IMR-90 (cell line): ENCODE measurements around the gene ZDHHC14. TPM values are rescaled to one million over a fixed set of nuclear protein-coding genes. Genes with fewer than 3 reads are reported as not detected.

Experiments used
- ATAC-seq: fragments of 200-7000 bp; cut with Tn5 transposase; 2 replicates; pipeline ENCODE4 v1.9.1; 2020; ENCODE audit warnings: low read depth, mild to moderate bottlenecking, moderate library complexity
- BruUV-seq: library from RNA; stranded (reverse); fragments of 400-500 nt; replicated peaks from 2 replicates; lab custom pipeline; 2021; lab: Mats Ljungman, UMichigan
- CTCF ChIA-PET: fragments of 300-600 bp; formaldehyde crosslinking; extraction: SDS; loops from one replicate; lab custom pipeline; 2021; ENCODE audit warnings: antibody characterized with exemption; lab: Yijun Ruan, JAX
- POLR2A ChIA-PET: fragments of 300-600 bp; sonication (Branson Sonifier 250); formaldehyde crosslinking; loops from one replicate; lab custom pipeline; 2022; ENCODE audit warnings: antibody characterized with exemption; ENCODE audit not compliant: unreplicated experiment; lab: Charles Lee
- DNase-seq: peaks from one replicate; pipeline ENCODE4 v3.0.0; 2013
- H2AFZ ChIP-seq: replicated peaks from 2 replicates; pipeline ENCODE3; 2013; ENCODE audit warnings: low read length, mild to moderate bottlenecking; ENCODE audit not compliant: poor library complexity
- H2AK5ac ChIP-seq: 2 replicates; pipeline ENCODE4 v1.6.1; 2013; ENCODE audit warnings: low read depth, low read length, inconsistent platforms
- H2AK9ac ChIP-seq: replicated peaks from 2 replicates; pipeline ENCODE3; 2013; ENCODE audit warnings: mild to moderate bottlenecking, low read depth, low read length, moderate library complexity; ENCODE audit not compliant: poor library complexity
- H2BK120ac ChIP-seq: 2 replicates; pipeline ENCODE4 v1.6.1; 2013; ENCODE audit warnings: low read depth, low read length, inconsistent platforms
- H2BK15ac ChIP-seq: 3 replicates; pipeline ENCODE4 v1.6.1; 2013; ENCODE audit warnings: low read depth, low read length, inconsistent platforms
- H2BK20ac ChIP-seq: 2 replicates; pipeline ENCODE4 v1.6.1; 2013; ENCODE audit warnings: low read depth, mild to moderate bottlenecking, inconsistent platforms, low read length, moderate library complexity
- H2BK5ac ChIP-seq: 2 replicates; pipeline ENCODE4 v1.6.1; 2013; ENCODE audit warnings: mild to moderate bottlenecking, low read depth, low read length, inconsistent platforms; ENCODE audit not compliant: poor library complexity, severe bottlenecking
- H3K14ac ChIP-seq: replicated peaks from 2 replicates; pipeline ENCODE4 v1.6.1; 2013; ENCODE audit warnings: low read depth, low read length, inconsistent platforms
- H3K18ac ChIP-seq: 2 replicates; pipeline ENCODE4 v1.6.1; 2013; ENCODE audit warnings: low read depth, low read length, control low read depth
- H3K23ac ChIP-seq: 2 replicates; pipeline ENCODE4 v1.6.1; 2013; ENCODE audit warnings: low read depth, low read length, inconsistent platforms
- H3K27ac ChIP-seq: 2 replicates; pipeline ENCODE4 v1.5.1; 2013; ENCODE audit warnings: mild to moderate bottlenecking, control low read depth, low read length; ENCODE audit not compliant: insufficient read depth
- H3K27me3 ChIP-seq: 2 replicates; pipeline ENCODE4 v1.6.1; 2013; ENCODE audit warnings: low read length; ENCODE audit not compliant: control insufficient read depth, insufficient read depth
- H3K36me3 ChIP-seq: 2 replicates; pipeline ENCODE4 v1.6.1; 2013; ENCODE audit warnings: low read length, mixed read lengths; ENCODE audit not compliant: control insufficient read depth, insufficient read depth
- H3K4ac ChIP-seq: 2 replicates; pipeline ENCODE4 v1.6.1; 2013; ENCODE audit warnings: low read depth, low read length, inconsistent platforms
- H3K4me1 ChIP-seq: 2 replicates; pipeline ENCODE4 v1.6.1; 2013; ENCODE audit warnings: low read length, mixed read lengths; ENCODE audit not compliant: control insufficient read depth, insufficient read depth
- H3K4me2 ChIP-seq: 2 replicates; pipeline ENCODE4 v1.6.1; 2013; ENCODE audit warnings: low read depth, mild to moderate bottlenecking, control low read depth, low read length, moderate library complexity
- H3K4me3 ChIP-seq: 2 replicates; pipeline ENCODE4 v1.5.1; 2013; ENCODE audit warnings: low read depth, mild to moderate bottlenecking, control low read depth, low read length, moderate library complexity; ENCODE audit not compliant: insufficient read depth
- H3K56ac ChIP-seq: 2 replicates; pipeline ENCODE4 v1.6.1; 2013; ENCODE audit warnings: low read length, inconsistent platforms; ENCODE audit not compliant: insufficient read depth; ENCODE audit errors: extremely low read depth
- H3K79me1 ChIP-seq, 2 experiments: 2 replicates each; pipeline ENCODE4 v1.6.1; 2013; ENCODE audit warnings: low read length in 2 of 2, inconsistent platforms in 1 of 2, low read depth in 1 of 2
- H3K9ac ChIP-seq: 2 replicates; pipeline ENCODE4 v1.6.1; 2013; ENCODE audit warnings: low read depth, low read length, control low read depth
- H3K9me1 ChIP-seq: 2 replicates; pipeline ENCODE4 v1.6.1; 2013; ENCODE audit warnings: low read length, inconsistent platforms; ENCODE audit not compliant: insufficient read depth
- H3K9me3 ChIP-seq: 2 replicates; pipeline ENCODE4 v1.6.1; 2013; ENCODE audit warnings: low read length; ENCODE audit not compliant: control insufficient read depth, insufficient read depth
- H4K20me1 ChIP-seq: 2 replicates; pipeline ENCODE4 v1.6.1; 2013; ENCODE audit warnings: low read length, inconsistent platforms; ENCODE audit not compliant: insufficient read depth
- H4K5ac ChIP-seq: 2 replicates; pipeline ENCODE4 v1.6.1; 2013; ENCODE audit warnings: mild to moderate bottlenecking, low read depth, low read length, control low read depth
- H4K8ac ChIP-seq, 2 experiments: 2 replicates each; pipeline ENCODE4 v1.6.1; 2013; ENCODE audit warnings: low read depth in 2 of 2, low read length in 2 of 2, control low read depth in 1 of 2, inconsistent platforms in 1 of 2
- H4K91ac ChIP-seq: 2 replicates; pipeline ENCODE4 v1.6.1; 2013; ENCODE audit warnings: low read depth, low read length, inconsistent platforms; ENCODE audit not compliant: insufficient read depth
- BHLHE40 ChIP-seq: fragments of 150-350 bp; IDR thresholded peaks from 2 replicates; pipeline ENCODE4 v1.6.1; 2016; ENCODE audit warnings: mild to moderate bottlenecking, low read depth, low read length
- CEBPB ChIP-seq: IDR thresholded peaks from 2 replicates; pipeline ENCODE4 v1.6.1; 2012; ENCODE audit warnings: low read depth, low read length, improper control_type of control experiment
- CHD1 ChIP-seq: IDR thresholded peaks from 2 replicates; pipeline ENCODE4 v1.6.1; 2012; ENCODE audit warnings: low read depth, low read length, improper control_type of control experiment
- CTCF ChIP-seq: conservative IDR thresholded peaks from 2 replicates; pipeline ENCODE4 v1.5.1; 2012; ENCODE audit warnings: mild to moderate bottlenecking, low read depth, low read length, improper control_type of control experiment
- ELK1 ChIP-seq: fragments of 150-350 bp; IDR thresholded peaks from 2 replicates; pipeline ENCODE4 v1.6.1; 2016; ENCODE audit warnings: low read depth, mild to moderate bottlenecking, low read length, moderate library complexity, borderline replicate concordance
- FOS ChIP-seq: fragments of 150-350 bp; IDR thresholded peaks from 2 replicates; pipeline ENCODE4 v1.6.1; 2016; ENCODE audit warnings: low read depth, low read length
- MAFK ChIP-seq: IDR thresholded peaks from 2 replicates; pipeline ENCODE4 v1.6.1; 2012; ENCODE audit warnings: low read depth, low read length, improper control_type of control experiment
- MAZ ChIP-seq: IDR thresholded peaks from 2 replicates; pipeline ENCODE4 v1.6.1; 2012; ENCODE audit warnings: low read depth, mild to moderate bottlenecking, low read length, improper control_type of control experiment, moderate library complexity, borderline replicate concordance
- MXI1 ChIP-seq: IDR thresholded peaks from 2 replicates; pipeline ENCODE4 v1.6.1; 2012; ENCODE audit warnings: low read depth, mild to moderate bottlenecking, low read length, moderate library complexity, borderline replicate concordance
- NFE2L2 ChIP-seq: fragments of 150-350 bp; IDR thresholded peaks from 2 replicates; pipeline ENCODE4 v1.6.1; 2016; ENCODE audit warnings: low read depth, mild to moderate bottlenecking, low read length
- POLR2A ChIP-seq: IDR thresholded peaks from 2 replicates; pipeline ENCODE4 v1.6.1; 2012; ENCODE audit warnings: mild to moderate bottlenecking, low read depth, low read length
- RAD21 ChIP-seq: IDR thresholded peaks from 2 replicates; pipeline ENCODE4 v1.6.1; 2012; ENCODE audit warnings: low read length, improper control_type of control experiment
- RCOR1 ChIP-seq: IDR thresholded peaks from 2 replicates; pipeline ENCODE4 v1.6.1; 2012; ENCODE audit warnings: mild to moderate bottlenecking, low read length, improper control_type of control experiment; ENCODE audit not compliant: insufficient replicate concordance
- RFX5 ChIP-seq: IDR thresholded peaks from 2 replicates; pipeline ENCODE4 v1.8.0; 2012; ENCODE audit warnings: low read depth, mild to moderate bottlenecking, low read length, moderate library complexity
- SMC3 ChIP-seq: fragments of 150-350 bp; IDR thresholded peaks from 2 replicates; pipeline ENCODE4 v1.6.1; 2016; ENCODE audit warnings: low read depth, mild to moderate bottlenecking, antibody characterized with exemption, low read length, moderate library complexity
- USF2 ChIP-seq: fragments of 150-350 bp; IDR thresholded peaks from 2 replicates; pipeline ENCODE4 v1.6.1; 2017; ENCODE audit warnings: mild to moderate bottlenecking, antibody characterized with exemption, low read length, low read depth
- WGBS, 2 experiments: methylation state at CpG; one replicate each; pipeline versions ENCODE4 v1.1.5 to v1.1.7; 2013; ENCODE audit warnings: missing lambda C conversion rate in 2 of 2; ENCODE audit not compliant: insufficient read length in 1 of 2; ENCODE audit errors: extremely low coverage in 2 of 2; 5-methylcytosine and 5-hydroxymethylcytosine counted together
- dilution Hi-C: fragments of 300-500 bp; cut with HindIII; formaldehyde crosslinking; loops from one replicate; pipeline ENCODE4 v1.14.3; 2018; ENCODE audit warnings: low sequenced_read_pairs; ENCODE audit not compliant: unreplicated experiment
- in situ Hi-C: fragments of 300-500 bp; cut with MboI; formaldehyde crosslinking; loops from 3 replicates; pipeline ENCODE4 v1.14.3; 2019; ENCODE audit warnings: low sequenced_read_pairs, inconsistent platforms, mixed read lengths
- intact Hi-C: fragments of 100-400 bp; cut with micrococcal nuclease; formaldehyde crosslinking; loops from 2 replicates; pipeline ENCODE4 v1.10.0; 2022
- polyA plus RNA-seq, 3 experiments: library from polyadenylated mRNA; depleted of rRNA; stranded (reverse); fragments of >200 nt; gene quantifications; 2 replicates each; pipeline ENCODE4 v1.2.3, GENCODE V29; 2012; ENCODE audit warnings: low replicate concordance in 1 of 3
- total RNA-seq: library from RNA; depleted of rRNA; stranded (reverse); fragments of >200 nt; gene quantifications from 2 replicates; pipeline ENCODE4 v1.2.3, GENCODE V29; 2012

Gene ZDHHC14
- total and polyA plus RNA-seq, 2 of the 4 experiments (the other 2 are of a cell fraction): 0.90 to 2.0 TPM

DNA sequence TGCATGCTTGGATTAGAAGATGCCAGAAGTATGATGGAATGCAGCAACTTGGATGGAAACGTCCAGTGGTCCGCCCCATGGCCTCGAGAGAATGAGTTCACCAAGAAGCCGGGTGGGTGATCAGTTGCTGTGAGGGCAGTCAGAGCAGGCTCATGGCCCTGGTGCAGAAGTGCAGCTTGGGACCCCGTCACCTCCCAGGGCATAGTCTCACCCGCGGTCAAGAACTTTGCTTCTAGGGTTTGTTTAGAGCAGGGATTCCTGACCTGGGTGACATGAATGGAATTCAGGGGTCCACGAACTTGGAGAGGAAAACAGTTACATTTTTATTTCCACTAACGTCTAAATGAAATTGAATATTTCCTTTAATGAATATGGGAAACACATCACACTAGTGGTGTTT, 225.5 kb downstream of the ZDHHC14 start:
- H3K4me1 ChIP-seq: no peaks in the 10 kb centered on the region
- no peak overlapping the region for H4K8ac ChIP-seq
- H3K14ac ChIP-seq: no peak overlapping the region
- H4K5ac ChIP-seq: no peak overlapping the region
- DNase-seq: no peak
- H3K18ac ChIP-seq: no peak overlapping the region
- H2BK15ac ChIP-seq: no peak overlapping the region
- H3K9me1 ChIP-seq: no peaks in the 10 kb centered on the region; the same call in 1 of the 2 replicates
- CTCF ChIA-PET: interaction anchor here (0.8 kb wide), 1 partner anchor 292 kb away, joined by 3 read pairs; no protein-coding TSS in a partner anchor
- no peak overlapping the region for H2BK5ac ChIP-seq
- 77% methylated on average over 3 of the region's 9 CpGs; no CpG with 5 or more reads in 1 of the 2 experiments for WGBS, 2 experiments
- peak overlapping the region; percentile 9 for H2AK9ac ChIP-seq
- H2AFZ ChIP-seq: no peak overlapping the region
- in situ Hi-C loops: no loop called here
- dilution Hi-C loops: no loop called here
- no peaks in the 10 kb centered on the region for H3K27me3 ChIP-seq
- H3K79me1 ChIP-seq: no peaks in the 10 kb centered on the region
- no peak for TF ChIP-seq RCOR1
- TF ChIP-seq MXI1: no peak
- no peak for TF ChIP-seq USF2
- TF ChIP-seq NFE2L2: no peak
- TF ChIP-seq CHD1: no peak
- TF ChIP-seq MAZ: no peak
- no peak for TF ChIP-seq FOS
- no peak for TF ChIP-seq CTCF
- TF ChIP-seq MAFK: no peak
- TF ChIP-seq RAD21: no peak
- TF ChIP-seq RFX5: no peak
- TF ChIP-seq CEBPB: no peak
- TF ChIP-seq POLR2A: no peak
- TF ChIP-seq ELK1: no peak
- TF ChIP-seq BHLHE40: no peak
- TF ChIP-seq SMC3: no peak
- H3K36me3 ChIP-seq: no peaks in the 10 kb centered on the region
- intact Hi-C loops: no loop called here
- H2BK20ac ChIP-seq: no peak overlapping the region
- no peak overlapping the region for H3K9ac ChIP-seq
- no peak overlapping the region for H4K91ac ChIP-seq
- BruUV-seq: no TSS peak
- H4K20me1 ChIP-seq: no peaks in the 10 kb centered on the region
- no peak overlapping the region for H2BK120ac ChIP-seq
- H3K23ac ChIP-seq: no peak overlapping the region
- H3K4me3 ChIP-seq: no peak overlapping the region
- H3K4ac ChIP-seq: no peak overlapping the region
- H3K56ac ChIP-seq: no peak overlapping the region
- ATAC-seq: no peak
- H3K9me3 ChIP-seq: no peaks in the 10 kb centered on the region
- no peak overlapping the region for H3K27ac ChIP-seq
- no peak overlapping the region for H2AK5ac ChIP-seq
- POLR2A ChIA-PET: no interaction called here
- H3K4me2 ChIP-seq: no peak overlapping the region
